ENCODE data around the gene STXBP1.

The STXBP1 gene

DNA sequence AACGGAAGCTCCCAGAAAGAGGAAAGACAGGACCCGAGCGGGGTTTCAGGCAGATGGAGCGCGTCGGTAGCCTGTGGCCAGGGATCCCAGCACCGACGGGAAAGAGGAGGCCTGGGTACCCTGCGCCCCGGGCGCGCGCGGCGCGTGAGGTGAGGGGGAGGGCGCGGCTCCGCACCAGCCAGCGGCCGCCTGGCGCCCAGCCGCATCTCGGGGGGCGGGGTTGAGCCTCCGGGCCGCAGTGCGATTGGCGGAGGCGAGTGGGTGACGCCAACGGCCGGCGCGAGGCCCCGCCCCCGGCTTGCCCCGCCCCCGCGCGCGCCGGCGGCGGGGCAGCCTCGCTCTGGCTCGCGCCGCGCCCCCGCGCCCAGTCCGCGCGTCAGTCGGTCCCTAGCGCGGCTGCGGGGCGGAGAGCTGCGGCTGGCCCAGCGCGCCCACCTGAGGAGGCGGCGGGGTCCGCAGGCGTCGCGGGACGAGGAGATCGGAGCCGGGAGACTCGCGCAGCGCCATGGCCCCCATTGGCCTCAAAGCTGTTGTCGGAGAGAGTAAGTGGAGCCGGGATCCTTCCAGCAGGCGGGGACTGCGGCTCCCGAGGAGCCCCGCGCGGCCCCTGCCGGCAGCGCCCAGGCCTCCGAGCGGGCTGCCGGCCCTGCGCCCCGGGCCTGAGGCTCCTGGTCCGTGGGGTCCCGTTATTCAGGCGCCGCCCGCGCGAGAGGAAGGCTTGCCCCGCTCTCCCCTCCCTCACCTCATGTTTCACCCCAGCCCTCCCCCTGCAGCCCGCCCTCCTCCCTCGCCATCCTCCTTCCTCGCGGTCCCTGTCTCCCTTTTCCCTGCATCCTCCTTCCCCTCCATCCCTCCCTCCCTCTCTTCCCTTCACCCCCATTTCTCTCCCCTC is at the start of gene STXBP1:
Gene STXBP1 (plus strand): TSS at position 379 of the 892 bp plus-strand sequence. CDS start 127 bp downstream, at position 506.
- H3K9me3 Mint-ChIP-seq, result no peaks in the 10 kb centered on the region
- DNase-seq (ENCODE audit: low spot score), result peak; percentile 91
- H3K36me3 Mint-ChIP-seq (ENCODE audit: low read depth), result no peaks in the 10 kb centered on the region
- H3K4me1 Mint-ChIP-seq (ENCODE audit: low read depth), result peaks cover 28% of the 10 kb centered on the region
- H3K27me3 Mint-ChIP-seq (ENCODE audit: low read depth), result peaks cover 29% of the 10 kb centered on the region
- peak within 1 kb of the TSS; percentile 69 for H3K27ac Mint-ChIP-seq
- H3K4me3 Mint-ChIP-seq, result peak within 1 kb of the TSS; percentile 92

DNA sequence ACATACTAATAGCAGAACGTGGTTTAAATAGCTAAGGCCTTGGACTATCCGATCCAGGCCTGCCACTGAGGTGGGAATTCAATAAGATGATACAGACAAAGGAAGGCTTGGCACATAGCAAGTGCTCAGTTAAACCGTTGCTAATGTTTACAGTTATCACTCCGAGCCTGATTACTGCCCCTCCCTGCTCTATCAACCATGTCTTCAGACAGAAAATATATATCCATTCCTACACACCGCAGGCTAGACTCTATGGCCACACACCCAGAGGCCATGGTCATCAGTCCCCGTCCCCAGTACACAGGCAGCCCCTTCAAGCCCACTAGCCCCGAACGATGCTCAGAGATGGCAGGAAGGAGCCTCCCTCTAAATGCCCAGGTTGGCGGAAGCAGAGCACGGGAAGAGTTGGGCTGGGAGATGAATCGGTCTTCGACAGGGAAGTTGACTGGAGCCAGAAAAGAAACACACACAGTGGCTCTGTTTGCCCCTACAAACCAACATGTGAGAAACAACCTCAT is 49.7 kb upstream of the STXBP1 start:
- Mint-ChIP-seq H3K9me3 (no peaks in the 10 kb centered on the region), H3K36me3 (ENCODE audit: low read depth) (peaks cover 30% of the 10 kb centered on the region), H3K4me1 (ENCODE audit: low read depth) (peaks cover 39% of the 10 kb centered on the region), H3K27me3 (ENCODE audit: low read depth) (no peaks in the 10 kb centered on the region), H3K4me3 (no peak overlapping the region), H3K27ac (no peak overlapping the region)
- no peak for DNase-seq (ENCODE audit: low spot score)

DNA sequence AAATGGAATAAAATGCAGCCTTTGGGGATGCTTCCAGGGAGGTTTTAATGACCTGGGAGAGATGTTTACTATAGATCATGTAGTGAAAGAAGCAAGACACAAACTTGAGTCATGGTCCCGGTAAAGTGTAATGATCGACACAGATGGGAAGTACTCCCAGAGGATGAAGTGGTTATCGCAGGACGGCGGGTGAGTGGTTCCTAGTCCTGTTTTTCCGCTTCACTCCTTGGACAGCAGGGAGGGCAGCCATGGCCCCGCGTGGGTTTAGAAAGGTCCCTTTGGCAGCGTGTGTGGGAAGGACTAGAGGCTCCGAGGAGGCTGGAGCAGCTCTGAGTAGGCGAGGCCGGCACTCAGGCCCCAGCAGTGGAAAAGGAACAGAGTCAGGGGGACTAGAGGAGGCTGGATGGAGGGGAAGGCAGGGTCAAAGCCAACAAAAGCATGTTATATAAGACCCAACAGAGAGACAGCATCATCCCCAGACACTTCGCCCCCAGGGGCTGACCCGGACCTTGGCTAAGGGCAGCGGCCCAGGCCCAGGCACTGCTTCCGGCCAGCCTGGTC is 49.2 kb upstream of the STXBP1 start:
- no peak overlapping the region for H3K4me3 Mint-ChIP-seq
- no peak overlapping the region for H3K27ac Mint-ChIP-seq
- H3K9me3 Mint-ChIP-seq, result no peaks in the 10 kb centered on the region
- no peaks in the 10 kb centered on the region for H3K27me3 Mint-ChIP-seq (ENCODE audit: low read depth)
- no peak for DNase-seq (ENCODE audit: low spot score)
- H3K36me3 Mint-ChIP-seq (ENCODE audit: low read depth), result peaks cover 30% of the 10 kb centered on the region
- peaks cover 41% of the 10 kb centered on the region for H3K4me1 Mint-ChIP-seq (ENCODE audit: low read depth)

DNA sequence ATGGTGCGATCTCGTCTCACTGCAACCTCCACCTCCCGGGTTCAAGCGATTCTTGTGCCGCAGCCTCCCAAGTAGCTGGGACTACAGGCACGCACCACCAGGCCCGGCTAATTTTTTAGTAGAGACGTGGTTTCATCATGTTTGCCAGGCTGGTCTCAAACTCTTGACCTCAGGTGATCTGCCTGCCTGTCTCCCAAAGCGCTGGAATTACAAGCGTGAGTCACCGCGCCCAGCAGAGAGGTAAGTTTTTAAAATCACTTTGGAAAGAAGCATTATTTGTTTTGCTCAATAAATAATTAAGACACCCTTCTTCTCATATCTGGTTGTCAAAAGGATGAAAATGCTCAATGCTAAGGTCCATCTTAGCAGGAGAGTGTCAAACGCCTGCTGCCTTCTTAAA is 48.5 kb upstream of the STXBP1 start:
- Mint-ChIP-seq H3K9me3 (no peaks in the 10 kb centered on the region), H3K27me3 (ENCODE audit: low read depth) (no peaks in the 10 kb centered on the region)

DNA sequence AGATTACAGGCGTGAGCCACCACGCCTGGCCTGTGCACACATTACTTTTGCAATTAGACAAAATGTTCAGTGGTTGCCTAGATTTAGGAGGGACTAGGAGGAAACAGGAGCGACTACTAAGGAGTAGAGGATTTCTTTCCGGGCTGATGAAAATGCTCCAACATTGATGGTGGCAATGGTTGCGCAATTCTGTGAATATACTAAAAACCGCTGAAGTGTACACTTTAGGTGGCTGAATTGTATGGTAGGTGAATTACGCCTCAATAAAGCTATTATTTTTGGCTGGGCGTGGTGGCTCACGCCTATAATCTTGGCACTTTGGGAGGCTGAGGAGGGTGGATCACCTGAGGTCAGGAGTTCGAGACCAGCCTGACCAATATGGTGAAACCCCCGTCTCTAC is 46.8 kb upstream of the STXBP1 start:
- Mint-ChIP-seq H3K36me3 (ENCODE audit: low read depth) (peaks cover 23% of the 10 kb centered on the region), H3K27me3 (ENCODE audit: low read depth) (no peaks in the 10 kb centered on the region), H3K4me3 (no peak overlapping the region), H3K9me3 (no peaks in the 10 kb centered on the region), H3K27ac (no peak overlapping the region), H3K4me1 (ENCODE audit: low read depth) (peaks cover 33% of the 10 kb centered on the region)
- DNase-seq (ENCODE audit: low spot score), result no peak

More for the DNA sequence above, 48.5 kb upstream of the STXBP1 start:
- Mint-ChIP-seq H3K4me1 (ENCODE audit: low read depth) (peaks cover 36% of the 10 kb centered on the region), H3K4me3 (no peak overlapping the region), H3K27ac (no peak overlapping the region), H3K36me3 (ENCODE audit: low read depth) (peaks cover 29% of the 10 kb centered on the region)
- no peak for DNase-seq (ENCODE audit: low spot score)

DNA sequence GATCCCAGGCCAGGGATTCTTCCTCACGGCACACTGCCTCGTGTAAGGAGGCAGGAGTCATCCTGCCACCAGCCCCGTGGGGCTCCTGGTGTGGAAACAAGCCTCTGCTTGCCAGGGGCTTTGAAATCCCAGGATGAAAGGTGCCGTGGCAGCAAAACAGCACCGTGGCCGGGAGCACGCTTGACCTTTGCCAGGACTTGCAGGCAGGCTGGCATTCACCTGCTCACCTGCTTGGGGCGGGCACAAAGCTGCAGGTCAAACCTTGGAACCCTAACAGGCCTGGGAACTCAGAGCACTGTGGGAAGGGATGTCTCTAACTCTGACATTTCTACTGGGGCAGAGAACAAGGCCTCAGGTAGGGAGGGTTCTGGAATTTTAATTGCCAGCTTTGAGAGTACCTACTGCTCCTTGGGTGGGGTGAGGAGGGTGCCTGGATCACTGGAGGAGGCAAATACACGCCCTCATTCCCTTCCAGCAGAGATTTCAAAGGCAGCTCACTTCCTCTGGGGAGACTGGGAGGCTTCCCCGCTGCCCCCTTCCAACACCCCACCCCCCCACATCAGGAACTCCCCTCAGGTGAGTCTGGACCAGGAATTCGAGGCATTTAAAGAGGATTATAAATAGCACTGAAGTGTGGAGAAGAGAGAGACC is 45.6 kb upstream of the STXBP1 start:
- H3K36me3 Mint-ChIP-seq (ENCODE audit: low read depth), result peaks cover 14% of the 10 kb centered on the region
- no peak overlapping the region for H3K27ac Mint-ChIP-seq
- peaks cover 31% of the 10 kb centered on the region for H3K4me1 Mint-ChIP-seq (ENCODE audit: low read depth)
- DNase-seq (ENCODE audit: low spot score), result no peak
- peak overlapping the region; percentile 87 for H3K4me3 Mint-ChIP-seq
- H3K27me3 Mint-ChIP-seq (ENCODE audit: low read depth), result no peaks in the 10 kb centered on the region
- H3K9me3 Mint-ChIP-seq, result no peaks in the 10 kb centered on the region

DNA sequence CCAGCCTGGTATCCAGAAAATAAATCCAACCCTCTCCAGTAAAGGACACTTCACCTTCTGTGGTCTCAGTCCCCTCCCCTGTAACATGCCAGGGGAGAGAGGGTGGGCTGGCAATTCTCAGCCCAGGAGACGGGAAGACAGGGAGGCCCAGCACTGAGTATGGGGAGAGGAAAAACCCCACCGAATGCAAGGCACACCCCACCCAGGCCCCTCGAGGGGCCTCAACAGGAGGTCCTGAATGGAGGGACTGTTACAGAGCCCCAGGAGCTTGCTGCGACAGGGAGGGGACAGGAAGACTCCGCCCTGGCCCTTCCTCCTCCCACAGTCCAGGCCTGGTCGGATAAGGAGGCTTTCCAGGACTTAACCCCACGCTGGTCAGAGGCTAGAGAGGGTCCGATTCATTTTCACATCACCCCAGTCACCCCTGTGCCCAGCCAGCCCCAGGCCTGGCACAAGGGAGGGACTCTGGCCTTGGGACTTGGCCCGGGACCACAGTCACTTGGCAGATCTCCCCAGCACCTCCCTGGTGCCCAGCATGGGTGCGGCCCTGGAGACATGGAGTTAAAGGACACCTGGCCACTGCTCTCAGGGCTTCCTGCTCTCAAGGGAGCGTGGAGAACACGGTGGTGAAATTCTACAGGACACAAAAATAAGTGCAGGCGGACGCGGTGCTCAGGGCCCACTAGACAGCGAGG is 44.9 kb upstream of the STXBP1 start:
- H3K27me3 Mint-ChIP-seq (ENCODE audit: low read depth), result no peaks in the 10 kb centered on the region
- no peak for DNase-seq (ENCODE audit: low spot score)
- H3K36me3 Mint-ChIP-seq (ENCODE audit: low read depth), result peaks cover 10% of the 10 kb centered on the region
- peak overlapping the region; percentile 47 for H3K27ac Mint-ChIP-seq
- no peaks in the 10 kb centered on the region for H3K9me3 Mint-ChIP-seq
- peaks cover 27% of the 10 kb centered on the region for H3K4me1 Mint-ChIP-seq (ENCODE audit: low read depth)
- peak overlapping the region; percentile 87 for H3K4me3 Mint-ChIP-seq

DNA sequence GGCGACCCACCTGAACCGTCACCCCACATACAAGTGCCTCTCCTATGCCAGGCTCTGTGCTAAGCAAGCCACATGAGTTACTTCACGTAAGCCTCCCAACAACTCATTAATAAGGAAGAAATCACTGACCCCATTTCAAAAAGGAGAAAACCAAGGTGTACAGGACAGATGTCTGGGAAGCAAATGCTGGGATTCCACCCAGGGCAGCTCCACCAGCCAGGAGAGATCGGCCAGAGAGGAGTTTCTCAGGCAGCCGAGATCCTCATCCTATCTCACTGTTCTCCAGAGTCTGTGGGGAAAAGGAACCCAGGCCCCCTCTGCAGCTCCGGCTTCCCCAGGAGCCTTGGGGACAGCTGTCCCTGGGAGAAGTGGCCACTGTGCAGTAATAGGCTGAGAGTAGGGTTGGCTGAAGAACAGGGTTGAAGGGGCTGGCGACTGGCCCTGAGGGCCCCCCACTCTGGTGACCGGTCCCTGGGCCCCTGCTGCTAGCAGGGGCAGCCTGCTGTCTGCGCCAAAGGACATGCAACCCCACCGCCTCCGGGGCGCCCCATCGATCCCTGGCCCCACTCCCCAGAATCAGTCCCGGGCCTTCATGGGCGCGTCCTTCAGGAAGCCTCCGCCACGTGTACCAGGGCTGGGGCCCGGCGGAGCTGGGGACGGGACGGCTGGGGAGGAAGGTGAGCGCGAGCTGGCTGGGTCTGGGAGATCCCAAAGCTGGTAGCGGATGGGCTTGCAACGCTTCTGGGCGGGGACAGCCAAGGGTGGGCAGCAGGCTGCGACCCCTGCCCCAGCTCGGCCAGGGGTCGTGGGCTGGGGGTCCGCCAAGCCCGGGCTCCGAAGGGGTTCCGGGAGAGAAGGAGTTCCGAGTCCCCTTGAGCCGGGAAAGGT is 44.1 kb upstream of the STXBP1 start:
- Mint-ChIP-seq H3K36me3 (ENCODE audit: low read depth) (peaks cover 8% of the 10 kb centered on the region), H3K27me3 (ENCODE audit: low read depth) (no peaks in the 10 kb centered on the region), H3K27ac (peak overlapping the region; percentile 47), H3K9me3 (no peaks in the 10 kb centered on the region), H3K4me1 (ENCODE audit: low read depth) (peaks cover 24% of the 10 kb centered on the region), H3K4me3 (peak overlapping the region; percentile 87)
- no peak for DNase-seq (ENCODE audit: low spot score)

DNA sequence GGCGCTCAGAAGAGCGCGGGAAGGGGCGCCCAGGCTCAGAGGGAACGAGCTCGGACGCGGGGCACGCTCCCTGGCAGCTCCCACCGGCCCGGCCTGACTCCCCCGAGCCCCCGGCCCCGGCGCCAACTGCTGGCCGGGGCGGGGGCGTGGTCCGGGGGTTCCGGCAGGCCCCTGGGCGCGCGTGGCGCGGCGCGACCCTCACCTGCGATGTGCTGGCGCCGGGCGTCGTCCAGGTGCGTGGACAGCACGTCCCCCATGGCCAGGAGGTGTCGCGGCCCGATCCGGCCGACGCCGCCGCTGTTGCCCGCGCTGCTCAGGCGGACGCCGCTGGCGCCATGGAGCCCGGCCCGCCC is 43.5 kb upstream of the STXBP1 start:
- no peak overlapping the region for H3K4me3 Mint-ChIP-seq
- DNase-seq (ENCODE audit: low spot score), result no peak
- peaks cover 25% of the 10 kb centered on the region for H3K4me1 Mint-ChIP-seq (ENCODE audit: low read depth)

DNA sequence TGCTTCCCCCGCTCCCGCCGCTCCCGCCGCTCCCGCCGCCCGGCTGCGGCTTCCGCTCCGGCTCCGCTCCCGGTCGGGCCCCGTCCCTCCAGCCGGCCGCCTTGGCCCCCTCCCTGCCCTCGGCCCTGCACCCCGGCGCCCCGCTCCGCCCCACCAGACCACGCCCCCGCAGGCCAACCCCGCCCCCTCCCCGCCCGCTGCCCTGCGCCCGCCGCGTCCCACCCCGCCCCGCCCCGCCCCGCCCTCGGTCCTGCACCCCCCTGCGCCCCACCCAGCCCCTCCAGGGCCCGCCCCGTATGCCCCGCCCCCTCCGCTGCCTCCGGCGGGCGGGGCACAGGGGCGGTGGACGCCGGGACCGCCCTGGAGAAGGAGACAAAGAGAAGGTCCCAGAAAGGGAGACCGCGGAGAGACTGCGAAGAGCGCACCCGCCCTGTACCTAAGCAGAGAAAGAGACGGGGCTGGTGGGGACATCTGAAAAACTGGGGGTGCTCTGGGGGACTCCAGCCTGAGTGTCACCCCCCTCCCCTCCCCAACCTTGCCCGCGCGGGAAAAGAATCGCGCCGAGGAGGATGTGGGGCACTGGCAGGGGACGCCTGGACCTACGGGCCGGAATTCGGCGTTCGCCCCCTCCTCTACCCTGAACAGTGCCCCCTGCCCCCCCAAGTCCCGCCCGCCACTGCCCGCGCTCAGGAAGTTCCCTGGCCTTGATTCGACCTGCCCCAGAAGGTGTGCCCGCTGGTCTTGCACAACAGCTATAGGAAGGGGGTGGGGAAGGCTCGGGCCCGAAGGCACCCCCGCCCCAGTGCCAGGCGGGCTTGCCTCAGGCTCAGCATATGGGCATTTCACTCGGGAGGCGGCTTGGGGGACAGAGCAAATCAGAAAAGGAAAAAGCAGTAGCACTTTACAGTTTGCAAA is 42.8 kb upstream of the STXBP1 start:
- Mint-ChIP-seq H3K27me3 (ENCODE audit: low read depth) (no peaks in the 10 kb centered on the region), H3K4me3 (peak overlapping the region; percentile 91), H3K27ac (peak overlapping the region; percentile 98), H3K4me1 (ENCODE audit: low read depth) (peaks cover 31% of the 10 kb centered on the region), H3K9me3 (no peaks in the 10 kb centered on the region), H3K36me3 (ENCODE audit: low read depth) (peaks cover 6% of the 10 kb centered on the region)
- peak; percentile 76 for DNase-seq (ENCODE audit: low spot score)

More for the DNA sequence above, 43.5 kb upstream of the STXBP1 start:
- H3K9me3 Mint-ChIP-seq, result no peaks in the 10 kb centered on the region
- H3K36me3 Mint-ChIP-seq (ENCODE audit: low read depth), result peaks cover 6% of the 10 kb centered on the region
- no peaks in the 10 kb centered on the region for H3K27me3 Mint-ChIP-seq (ENCODE audit: low read depth)
- no peak overlapping the region for H3K27ac Mint-ChIP-seq

DNA sequence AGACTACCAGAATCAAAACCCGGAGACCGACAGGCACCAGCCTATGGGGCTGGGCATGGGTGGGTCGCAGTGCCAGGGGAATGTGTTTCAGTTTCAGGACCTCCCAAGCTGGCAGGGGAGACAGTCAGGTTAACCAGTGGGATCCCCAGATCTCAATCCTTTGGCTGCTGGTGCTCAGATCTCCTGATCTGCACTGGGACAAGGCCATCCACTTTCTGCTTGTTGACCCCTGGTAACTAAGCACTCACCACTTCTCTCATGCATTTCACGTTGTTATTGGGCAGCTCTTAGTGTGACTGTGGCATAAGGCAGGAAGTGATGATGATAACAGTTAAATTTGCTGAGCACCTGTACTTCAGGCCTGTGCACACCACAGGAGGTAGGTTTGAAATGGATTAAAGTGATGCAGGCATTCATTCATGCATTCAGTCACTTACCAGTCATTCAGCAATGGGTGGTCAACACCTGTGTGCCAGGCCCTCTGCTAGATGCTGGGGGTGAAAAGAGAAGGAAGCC is 42.1 kb upstream of the STXBP1 start:
- Mint-ChIP-seq H3K9me3 (no peaks in the 10 kb centered on the region), H3K36me3 (ENCODE audit: low read depth) (peaks cover 4% of the 10 kb centered on the region), H3K27me3 (ENCODE audit: low read depth) (no peaks in the 10 kb centered on the region), H3K4me3 (peak overlapping the region; percentile 91), H3K27ac (peak overlapping the region; percentile 98), H3K4me1 (ENCODE audit: low read depth) (peaks cover 38% of the 10 kb centered on the region)
- DNase-seq (ENCODE audit: low spot score), result peak; percentile 28

DNA sequence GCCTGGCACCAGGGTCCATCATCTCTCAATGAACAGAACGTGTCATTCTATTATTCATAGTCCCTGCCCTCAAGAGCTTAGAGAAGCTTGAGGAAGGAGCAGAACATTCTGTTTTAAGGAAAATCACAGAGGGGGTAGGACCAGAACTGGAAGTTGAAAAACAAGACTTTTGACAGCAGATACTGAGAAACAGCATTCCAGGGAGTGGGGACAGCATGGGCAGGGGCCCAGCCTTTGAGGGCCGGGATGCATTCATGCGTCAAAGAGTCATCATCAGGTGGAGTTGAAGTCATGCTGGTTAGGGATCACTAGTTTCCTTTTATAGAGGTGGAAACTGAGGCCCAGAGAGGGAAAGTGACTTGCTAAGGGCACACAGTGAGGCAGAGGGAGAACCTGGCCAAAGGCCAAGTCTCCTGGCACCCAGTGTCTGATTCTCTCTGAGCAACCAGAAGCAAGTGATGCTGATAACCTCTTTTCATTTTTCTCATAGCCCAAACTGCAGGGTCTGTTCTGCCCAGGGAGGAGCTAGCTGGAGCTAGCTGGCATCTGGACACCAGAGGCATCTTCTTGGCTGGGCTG is 41.5 kb upstream of the STXBP1 start:
- Mint-ChIP-seq H3K4me1 (ENCODE audit: low read depth) (peaks cover 39% of the 10 kb centered on the region), H3K27ac (peak overlapping the region; percentile 98)

More for the DNA sequence above, 41.5 kb upstream of the STXBP1 start:
- Mint-ChIP-seq H3K4me3 (peak overlapping the region; percentile 91), H3K9me3 (no peaks in the 10 kb centered on the region), H3K36me3 (ENCODE audit: low read depth) (peaks cover 2% of the 10 kb centered on the region), H3K27me3 (ENCODE audit: low read depth) (no peaks in the 10 kb centered on the region)
- no peak for DNase-seq (ENCODE audit: low spot score)

All from T-helper 2 cell treated with Interferon-gamma antibody and Interleukin-4, amounts not matched to agents 5 μg/mL and 100 μg/mL, for 36 hours (primary cell).